HG02588 (cell line): Measurements from ENCODE around the gene EDA.

Experiments used
- ATAC-seq: cut with Tn5 transposase; IDR thresholded peaks from one replicate; pipeline ENCODE4 v1.9.1; 2021; ENCODE audit warnings: mild to moderate bottlenecking, moderate library complexity; ENCODE audit not compliant: unreplicated experiment

Gene EDA

GRCh38 chrX:70022616-70023015, 406.7 kb downstream of the EDA start:
- ATAC-seq = no peak

GRCh38 chrX:70025464-70025863, 409.6 kb downstream of the EDA start:
- ATAC-seq = no peak

DNA sequence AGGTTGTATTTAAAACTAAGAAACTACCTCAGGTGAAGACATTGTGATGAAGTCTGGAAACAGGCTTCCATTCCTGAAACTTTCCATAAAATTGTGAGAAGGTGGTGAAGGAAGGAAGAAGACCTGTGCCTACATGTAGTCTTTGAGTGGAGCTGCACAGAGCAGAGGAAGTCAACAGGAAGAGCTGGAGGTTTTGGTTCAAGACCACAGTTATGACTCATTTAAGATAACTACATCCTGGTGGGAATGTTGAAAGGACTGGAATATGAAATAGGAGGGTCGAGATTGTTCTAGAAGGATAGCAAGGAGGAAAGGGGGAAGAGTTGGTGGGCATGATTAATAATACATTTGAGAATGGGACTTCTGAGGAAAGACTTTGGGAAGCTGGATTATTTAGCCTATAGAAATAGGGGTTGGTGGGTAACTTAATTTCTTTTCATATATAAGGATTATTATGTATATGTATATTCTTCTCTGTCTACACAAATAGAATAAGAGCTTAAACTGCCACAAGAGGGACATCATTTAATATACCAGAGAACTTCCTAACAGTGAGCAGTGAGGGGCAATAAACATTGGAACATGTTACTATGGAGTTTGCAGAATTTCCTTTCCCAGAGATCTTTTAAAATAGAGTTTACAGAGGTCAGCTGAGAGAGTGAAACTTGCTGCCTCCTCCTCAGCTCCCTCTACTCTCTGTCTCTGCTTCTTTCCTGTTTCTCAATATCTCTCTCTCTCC, 410.4 kb downstream of the EDA start:
- no peak for ATAC-seq

DNA sequence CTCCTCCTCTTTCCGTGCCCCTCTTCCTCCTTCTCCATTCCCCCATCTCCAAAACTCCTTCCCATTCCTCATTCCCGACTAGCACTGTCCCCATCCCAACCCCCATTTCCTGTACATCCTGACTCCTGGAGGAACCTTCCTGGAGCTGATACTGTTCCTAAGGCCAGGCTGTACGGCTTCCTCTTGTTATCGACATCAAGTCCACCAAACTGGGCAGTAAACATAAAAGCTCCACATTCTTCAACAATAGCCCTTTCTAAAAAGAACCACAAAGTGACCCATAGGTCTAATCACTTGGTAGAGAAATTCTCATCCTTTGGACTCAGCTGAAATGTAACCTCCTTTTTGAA, 410.9 kb downstream of the EDA start:
- ATAC-seq = no peak

DNA sequence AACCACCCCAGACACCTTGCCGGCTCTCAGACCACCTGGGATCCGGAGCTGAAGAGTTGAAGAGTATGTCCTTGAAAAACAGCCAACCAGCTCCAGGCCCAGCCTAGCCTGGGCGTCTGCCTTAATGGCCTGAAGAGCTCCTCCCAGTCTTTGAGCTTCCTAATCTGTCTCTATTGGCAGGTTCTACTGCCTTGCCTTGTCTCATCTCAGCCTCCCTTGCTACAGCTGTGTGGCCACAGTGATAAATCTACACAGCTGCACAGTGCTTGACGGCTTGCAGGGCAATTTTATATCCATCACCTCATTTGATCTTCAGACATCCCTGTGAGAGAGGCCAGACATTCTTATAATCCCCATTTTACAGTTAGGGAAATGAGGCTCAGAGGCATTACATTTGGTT, 413.9 kb downstream of the EDA start:
- no peak for ATAC-seq

DNA sequence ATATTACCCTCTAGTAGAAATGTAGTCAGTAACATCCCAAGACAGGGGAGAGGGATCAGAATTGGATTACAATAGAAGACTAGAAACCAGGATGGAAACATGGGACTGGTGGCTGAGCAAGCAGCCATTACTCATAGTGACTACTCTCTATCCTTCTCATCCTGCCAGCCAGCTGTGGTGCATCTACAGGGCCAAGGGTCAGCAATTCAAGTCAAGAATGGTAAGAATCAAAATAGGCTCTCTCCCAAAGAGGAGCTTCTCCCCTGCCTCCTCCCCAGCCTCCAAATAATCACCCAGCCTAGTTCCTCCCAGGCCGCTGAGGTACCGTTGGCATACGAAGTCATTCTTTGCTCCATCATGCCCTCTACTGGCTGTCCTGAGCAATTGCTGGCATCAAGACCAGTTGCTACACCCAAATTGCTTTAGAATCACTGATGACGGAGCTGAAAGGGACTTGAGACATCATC, 414.4 kb downstream of the EDA start:
- no peak for ATAC-seq

GRCh38 chrX:70032792-70033191, 416.9 kb downstream of the EDA start:
- no peak for ATAC-seq

- no peak for ATAC-seq
Measured at GRCh38 chrX:70033348-70034051, 417.6 kb downstream of the EDA start.

- ATAC-seq = no peak
Measured at GRCh38 chrX:70034646-70035045, 418.7 kb downstream of the EDA start.

- ATAC-seq = no peak
Measured at GRCh38 chrX:70038515-70038914, 422.6 kb downstream of the EDA start.

- no peak for ATAC-seq
Measured at GRCh38 chrX:70038951-70039350, 423.0 kb downstream of the EDA start.

- no peak for ATAC-seq
Measured at GRCh38 chrX:70039758-70040157, 423.8 kb downstream of the EDA start.

GRCh38 chrX:70041993-70042392, 426.1 kb downstream of the EDA start:
- no peak for ATAC-seq

DNA sequence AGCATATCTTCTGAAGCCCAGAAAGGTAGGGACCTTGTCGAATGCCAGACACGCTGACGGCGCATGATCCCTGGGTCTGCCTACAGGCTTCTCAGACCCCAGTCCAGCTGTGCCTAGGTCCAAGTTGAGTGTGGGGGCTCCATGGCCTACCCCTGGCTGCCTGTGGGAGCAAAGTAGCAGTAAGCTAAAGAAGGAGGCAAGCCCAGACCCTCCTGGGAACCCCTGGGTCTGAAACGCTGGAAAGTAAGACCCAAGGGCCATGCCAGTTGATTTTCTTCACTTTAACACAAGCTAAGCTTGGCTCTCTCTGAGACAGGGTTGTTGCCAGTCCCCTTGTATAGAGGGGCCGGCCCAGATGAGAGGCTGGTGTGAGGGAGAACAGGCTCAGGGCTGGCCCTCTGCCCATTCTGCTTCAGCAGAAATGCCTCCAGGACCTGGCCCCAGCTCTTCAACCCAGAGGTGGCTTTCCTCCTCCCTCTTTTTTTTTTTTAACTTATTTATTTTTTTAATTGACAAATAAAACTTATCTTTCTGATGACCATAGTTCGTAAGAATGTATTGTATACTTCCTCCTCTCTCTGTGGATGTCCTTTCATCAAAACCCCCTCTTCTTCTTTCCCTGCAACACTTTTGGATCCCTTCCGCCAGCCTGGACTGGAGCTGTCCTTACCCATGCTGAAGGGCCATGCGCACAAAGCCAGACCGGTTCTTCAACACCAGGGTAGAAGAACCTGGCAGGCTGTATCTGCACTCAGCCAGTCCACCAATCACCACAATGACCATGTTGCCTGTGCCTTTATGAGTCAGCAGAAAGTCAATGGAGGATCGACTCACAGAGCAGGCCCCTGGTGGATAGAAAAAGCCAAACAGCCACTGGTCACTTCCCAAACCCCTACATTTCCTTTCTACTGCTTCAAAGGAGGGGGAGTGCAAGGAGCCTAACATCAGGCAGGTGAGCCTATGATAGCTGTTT, 426.8 kb downstream of the EDA start:
- no peak for ATAC-seq

DNA sequence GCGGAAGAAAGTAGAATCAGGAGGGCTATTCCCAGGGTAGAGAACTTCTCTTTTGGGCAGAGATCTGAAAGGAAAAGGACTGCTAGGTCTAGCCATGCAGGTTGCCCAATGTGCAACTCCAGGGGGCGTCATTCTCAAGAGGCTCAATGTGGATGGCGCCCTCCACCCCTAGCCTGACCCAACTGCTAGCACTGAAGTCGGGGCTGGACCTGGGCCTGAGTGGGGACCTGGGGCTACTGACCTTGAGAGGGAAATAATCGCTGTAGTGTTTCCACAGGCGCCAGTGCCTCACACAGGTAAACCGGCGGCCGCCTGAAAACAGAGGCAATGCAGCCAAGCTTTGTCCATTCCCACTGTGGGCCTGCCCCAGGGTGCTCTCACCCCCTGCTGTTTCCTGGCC, 427.8 kb downstream of the EDA start:
- ATAC-seq = no peak

- no peak for ATAC-seq
Measured at GRCh38 chrX:70044541-70045245, 428.8 kb downstream of the EDA start.

DNA sequence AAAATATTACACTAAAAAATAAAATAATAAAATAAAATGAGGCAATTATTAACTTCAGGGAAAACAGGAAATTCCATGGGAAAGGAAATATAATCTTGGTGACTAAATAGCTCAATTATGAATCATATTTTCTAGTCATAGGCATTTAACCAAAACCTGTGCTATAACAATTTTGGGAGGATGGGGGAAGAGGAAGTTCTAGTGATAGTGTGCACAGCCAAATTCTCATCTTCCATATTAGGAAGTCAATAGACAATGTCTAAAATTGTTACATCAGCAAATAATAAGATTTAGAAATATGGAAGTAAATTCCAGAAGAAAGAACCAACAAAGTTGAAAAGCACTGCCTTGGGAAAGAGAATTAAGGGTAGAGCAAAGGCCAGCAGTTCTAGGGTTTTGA, 431.1 kb downstream of the EDA start:
- ATAC-seq = no peak

GRCh38 chrX:70049406-70049805, 433.5 kb downstream of the EDA start:
- no peak for ATAC-seq

DNA sequence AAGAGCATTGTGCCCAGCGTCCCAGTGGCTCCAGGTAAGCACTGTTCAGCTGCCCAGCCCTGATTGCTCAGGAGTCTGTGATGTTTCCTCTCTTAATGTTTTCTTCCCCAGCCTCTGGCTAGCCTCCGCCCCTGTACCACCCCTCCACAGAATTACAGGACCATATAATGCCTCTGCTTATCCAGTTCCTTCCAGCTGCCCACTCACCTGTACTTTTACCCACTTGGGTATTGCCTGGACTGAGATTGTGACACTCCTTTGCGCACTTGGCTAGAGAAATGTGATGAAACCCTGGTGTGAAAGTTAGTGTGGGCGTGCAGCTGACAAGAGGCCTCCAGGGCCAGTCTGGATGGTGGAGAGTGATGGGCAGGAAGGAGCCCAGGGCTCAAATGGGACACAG, 434.0 kb downstream of the EDA start, which contains the start of gene AWAT2:
Gene AWAT2, minus strand, starts transcription at position 14 of the 400 bp plus-strand sequence. Its CDS starts 6 bp downstream, at position 8.
- ATAC-seq = no peak

DNA sequence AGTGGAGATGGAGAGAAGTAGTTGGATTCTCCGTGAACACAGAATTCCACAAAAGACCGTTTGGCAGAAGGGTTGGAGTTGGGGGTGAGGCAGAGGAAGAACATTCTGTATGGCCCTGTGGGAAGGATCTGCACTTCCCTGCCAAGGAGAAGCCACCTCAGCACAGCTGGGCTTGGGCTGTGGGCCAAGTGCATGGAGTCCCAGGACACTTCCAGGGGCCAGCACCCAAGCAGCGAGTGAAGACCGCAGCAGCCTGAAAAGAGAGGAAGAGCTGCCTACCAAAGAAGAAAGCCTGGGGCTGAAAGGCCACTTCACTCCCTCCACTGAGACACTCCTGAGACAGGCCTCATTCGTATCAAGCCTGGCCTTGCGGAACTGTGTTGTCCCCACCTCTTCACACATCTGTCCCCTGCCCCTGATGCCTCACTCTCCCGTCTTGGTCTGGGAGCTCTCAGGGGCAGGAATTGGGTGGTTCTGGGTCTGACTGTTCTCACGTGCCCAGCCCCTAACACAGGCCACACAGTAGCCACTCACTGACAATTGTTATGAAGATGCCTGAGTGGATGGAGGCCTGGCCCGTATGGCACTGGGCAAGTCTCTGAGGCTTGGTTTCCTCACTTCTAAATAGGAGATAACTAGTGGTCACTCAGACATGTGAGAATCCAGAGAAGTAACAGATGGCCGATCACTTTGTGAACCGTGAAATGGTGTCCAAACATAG, 437.1 kb downstream of the EDA start:
- no peak for ATAC-seq
